HL-60 (cell line): Measurements from ENCODE around the gene AXL.

Experiments used
- DNase-seq, 2 experiments: peaks; one replicate each; pipeline ENCODE4 v3.0.0-alpha.2; 2010 to 2020; ENCODE audit warnings: low read depth in 1 of 2, low spot score in 1 of 2
- H3K27ac ChIP-seq: fragments of 250-450 bp; sonication (Bioruptor Pico); replicated peaks from 2 replicates; pipeline ENCODE4 v1.5.1; 2020; ENCODE audit warnings: mild to moderate bottlenecking, moderate library complexity
- H3K27me3 ChIP-seq: fragments of 250-450 bp; sonication (Bioruptor Pico); 2 replicates; pipeline ENCODE4 v1.5.1; 2021; ENCODE audit warnings: mild to moderate bottlenecking, moderate library complexity; ENCODE audit not compliant: insufficient read depth, poor library complexity, severe bottlenecking
- H3K4me3 ChIP-seq: replicated peaks from 2 replicates; pipeline ENCODE4 v1.5.1; 2011; ENCODE audit warnings: mild to moderate bottlenecking, control low read depth, low read length; ENCODE audit not compliant: insufficient read depth
- CTCF ChIP-seq: IDR thresholded peaks from one replicate; pipeline ENCODE4 v1.5.1; 2011; ENCODE audit warnings: low read length, control low read depth, inconsistent platforms; ENCODE audit not compliant: insufficient read depth
- GABPA ChIP-seq: IDR thresholded peaks from 2 replicates; pipeline ENCODE4 v1.6.1; 2012; ENCODE audit warnings: low read depth
- POLR2AphosphoS5 ChIP-seq: IDR thresholded peaks from 2 replicates; pipeline ENCODE4 v1.6.1; 2012; ENCODE audit warnings: low read depth
- REST ChIP-seq: IDR thresholded peaks from 2 replicates; pipeline ENCODE4 v1.6.1; 2012; ENCODE audit warnings: low read depth; ENCODE audit not compliant: insufficient replicate concordance
- SPI1 ChIP-seq: IDR thresholded peaks from 2 replicates; pipeline ENCODE4 v1.6.1; 2012; ENCODE audit warnings: low read depth, mild to moderate bottlenecking, borderline replicate concordance

AXL gene

GRCh38 chr19:41225238-41226052, 6.4 kb downstream of the AXL start:
- Histone ChIP-seq H3K27ac (no peak overlapping the region), H3K4me3 (no peak overlapping the region)
- peak in 1 of 2 experiments; percentile 60 for DNase-seq

GRCh38 chr19:41226053-41226873, 7.2 kb downstream of the AXL start:
- TF ChIP-seq CTCF: no peak
- no peak for TF ChIP-seq GABPA
- TF ChIP-seq POLR2AphosphoS5: no peak
- no peak for TF ChIP-seq SPI1
- no peak for TF ChIP-seq REST
- peak in 1 of 2 experiments; percentile 71 for DNase-seq
- Histone ChIP-seq H3K27me3 (peaks cover 28% of the 10 kb centered on the region), H3K27ac (no peak overlapping the region), H3K4me3 (peak overlapping the region; percentile 32)

More at GRCh38 chr19:41225238-41226052, 6.4 kb downstream of the AXL start:
- H3K27me3 ChIP-seq: peaks cover 34% of the 10 kb centered on the region
- TF ChIP-seq GABPA (no peak), CTCF (no peak), SPI1 (no peak), POLR2AphosphoS5 (no peak), REST (no peak)

- TF ChIP-seq REST (no peak), SPI1 (no peak), CTCF (no peak), GABPA (no peak), POLR2AphosphoS5 (no peak)
- Histone ChIP-seq H3K27ac (no peak overlapping the region), H3K4me3 (peak overlapping the region; percentile 32; the same call in 1 of the 2 replicates), H3K27me3 (peaks cover 28% of the 10 kb centered on the region)
- DNase-seq: no peak
Observed at GRCh38 chr19:41226874-41227390, 7.9 kb downstream of the AXL start.
